ENCODE measurements around the gene C19orf44.
A peak's percentile ranks its signal among the peaks of the same experiment; 100 is the strongest.
"Not testable (repeated sequence)": the region's sequence is repeated elsewhere in the genome, so short reads cannot be mapped to it uniquely, and the experiment has no call there.

C19orf44 gene

GRCh38 chr19:16459680-16460079 is 36.5 kb upstream of the C19orf44 start:
- Mint-ChIP-seq H3K27me3 (no peaks in the 10 kb centered on the region), H3K27ac (no peak overlapping the region), H3K36me3 (ENCODE audit: insufficient read depth) (peaks cover 10% of the 10 kb centered on the region), H3K4me3 (no peak overlapping the region), H3K9me3 (no peaks in the 10 kb centered on the region), H3K4me1 (ENCODE audit: low read depth in 2 of 2) (peaks cover 57 to 62% of the 10 kb centered on the region in 2 donors)
- no peak for ATAC-seq (replicated peaks)
- no peak for DNase-seq

DNA sequence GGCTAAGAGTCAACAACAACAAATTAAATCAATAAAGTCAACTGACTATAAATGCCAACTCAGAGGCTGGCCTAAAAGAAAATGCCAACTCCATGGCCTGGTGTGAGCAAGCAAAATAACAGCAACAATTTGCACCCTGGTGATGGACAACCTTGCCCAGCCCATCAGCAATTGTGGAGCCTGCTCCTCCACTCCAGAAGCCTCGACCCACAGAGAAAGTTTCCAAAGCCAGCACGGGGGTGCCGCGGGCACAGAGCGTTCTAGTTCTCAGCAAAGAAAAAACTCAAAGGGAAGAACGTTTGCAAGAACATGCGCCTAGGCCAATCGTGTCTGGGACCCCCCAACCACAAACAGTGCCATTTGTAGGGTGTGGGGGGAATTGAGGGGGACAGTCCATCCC is 35.7 kb upstream of the C19orf44 start:
- H3K27me3 Mint-ChIP-seq, result no peaks in the 10 kb centered on the region
- H3K9me3 Mint-ChIP-seq, result no peaks in the 10 kb centered on the region
- DNase-seq (no peak), ATAC-seq (replicated peaks) (no peak)
- H3K27ac Mint-ChIP-seq, result no peak overlapping the region
- H3K4me3 Mint-ChIP-seq, result no peak overlapping the region
- peaks cover 9% of the 10 kb centered on the region for H3K36me3 Mint-ChIP-seq (ENCODE audit: insufficient read depth)
- peaks cover 59 to 61% of the 10 kb centered on the region in 2 donors for H3K4me1 Mint-ChIP-seq (ENCODE audit: low read depth in 2 of 2)

- ATAC-seq (replicated peaks) (no peak), DNase-seq (no peak)
- Mint-ChIP-seq H3K36me3 (ENCODE audit: insufficient read depth) (peaks cover 7% of the 10 kb centered on the region), H3K4me3 (no peak overlapping the region), H3K27me3 (no peaks in the 10 kb centered on the region), H3K4me1 (ENCODE audit: low read depth in 2 of 2) (peaks cover 56 to 57% of the 10 kb centered on the region in 2 donors), H3K9me3 (no peaks in the 10 kb centered on the region), H3K27ac (peak overlapping the region; percentile 42 to 68)
Observed at GRCh38 chr19:16461630-16462051, 34.6 kb upstream of the C19orf44 start.

DNA sequence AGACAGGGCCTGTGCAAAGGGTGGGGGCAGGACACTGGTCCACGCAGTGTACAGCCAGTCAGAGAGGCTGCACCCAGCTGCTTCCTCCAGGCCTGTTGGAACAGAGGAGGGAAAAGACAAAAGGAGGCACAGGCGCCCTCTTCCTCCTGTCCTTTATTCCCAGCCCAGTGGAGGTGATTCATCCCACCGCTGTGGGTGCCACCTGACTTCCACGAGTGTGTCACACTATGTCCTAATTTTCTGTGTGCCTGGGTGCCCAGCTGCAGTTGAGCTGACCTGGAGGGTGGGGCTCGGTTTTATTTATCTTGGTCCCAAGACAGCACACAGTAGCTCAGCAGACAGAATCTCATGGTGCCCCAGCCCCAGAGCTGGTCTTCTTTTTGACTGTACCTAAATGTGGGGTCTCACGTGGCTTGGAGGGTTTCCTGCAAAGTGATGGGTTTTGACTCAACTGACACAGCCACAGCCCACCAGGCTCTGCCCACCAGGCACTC is 33.4 kb upstream of the C19orf44 start:
- Mint-ChIP-seq H3K4me1 (ENCODE audit: low read depth in 2 of 2) (peaks cover 53 to 55% of the 10 kb centered on the region in 2 donors), H3K27ac (peak overlapping the region; percentile 87 to 95)
- ATAC-seq (replicated peaks), result peak; percentile 33

GRCh38 chr19:16463341-16463990 is 32.7 kb upstream of the C19orf44 start:
- Mint-ChIP-seq H3K4me1 (ENCODE audit: low read depth in 2 of 2) (peaks cover 52 to 53% of the 10 kb centered on the region in 2 donors), H3K4me3 (peak overlapping the region; percentile 9 to 50), H3K27ac (peak overlapping the region; percentile 87 to 95), H3K36me3 (ENCODE audit: insufficient read depth) (peaks cover 10% of the 10 kb centered on the region), H3K9me3 (no peaks in the 10 kb centered on the region), H3K27me3 (no peaks in the 10 kb centered on the region)
- DNase-seq (no peak), ATAC-seq (replicated peaks) (no peak)

More for the DNA sequence above, 33.4 kb upstream of the C19orf44 start:
- Mint-ChIP-seq H3K36me3 (ENCODE audit: insufficient read depth) (peaks cover 10% of the 10 kb centered on the region), H3K27me3 (no peaks in the 10 kb centered on the region), H3K4me3 (peak overlapping the region in 1 of 2 donors; percentile 50), H3K9me3 (no peaks in the 10 kb centered on the region)
- DNase-seq, result no peak

DNA sequence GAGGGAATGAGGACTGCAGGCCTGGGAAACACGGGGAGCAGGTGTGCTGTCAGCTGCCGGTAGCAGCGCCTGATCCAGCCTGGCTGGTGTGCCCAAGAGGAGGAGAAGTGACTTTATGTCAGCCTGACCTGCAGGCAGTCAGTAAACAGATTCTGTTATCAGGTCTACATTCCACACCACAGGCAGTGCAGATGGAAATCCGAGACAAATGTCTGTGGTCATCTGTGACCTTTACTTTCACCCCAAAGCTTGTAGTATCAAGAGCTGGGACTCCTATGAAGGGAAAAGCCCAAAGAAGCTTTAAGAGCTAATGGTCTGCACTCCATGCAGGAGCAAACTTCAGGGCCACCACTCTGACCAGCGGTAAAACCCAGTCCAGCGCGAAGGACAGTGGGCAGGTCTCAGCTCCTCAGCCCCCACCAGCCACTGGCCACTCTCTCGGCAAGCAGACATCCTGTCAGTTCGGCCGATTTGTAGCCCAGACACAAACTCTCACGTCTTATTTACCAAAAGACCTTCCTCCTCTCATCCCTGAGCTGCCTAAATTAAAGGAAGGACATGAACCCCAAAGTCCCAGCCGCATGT is 32.1 kb upstream of the C19orf44 start:
- no peaks in the 10 kb centered on the region for H3K9me3 Mint-ChIP-seq
- peak overlapping the region; percentile 87 to 95 for H3K27ac Mint-ChIP-seq

GRCh38 chr19:16465239-16465638 is 31.0 kb upstream of the C19orf44 start:
- no peak overlapping the region for H3K4me3 Mint-ChIP-seq
- peaks cover 57 to 60% of the 10 kb centered on the region in 2 donors for H3K4me1 Mint-ChIP-seq (ENCODE audit: low read depth in 2 of 2)
- DNase-seq, result no peak
- H3K27me3 Mint-ChIP-seq, result no peaks in the 10 kb centered on the region
- no peaks in the 10 kb centered on the region for H3K9me3 Mint-ChIP-seq
- ATAC-seq (replicated peaks), result no peak
- peaks cover 6% of the 10 kb centered on the region for H3K36me3 Mint-ChIP-seq (ENCODE audit: insufficient read depth)
- peak overlapping the region in 1 of 2 donors; percentile 31 for H3K27ac Mint-ChIP-seq

More for the DNA sequence above, 32.1 kb upstream of the C19orf44 start:
- H3K4me1 Mint-ChIP-seq (ENCODE audit: low read depth in 2 of 2), result peaks cover 53 to 54% of the 10 kb centered on the region in 2 donors
- ATAC-seq (replicated peaks) (no peak), DNase-seq (no peak)
- no peaks in the 10 kb centered on the region for H3K27me3 Mint-ChIP-seq
- H3K36me3 Mint-ChIP-seq (ENCODE audit: insufficient read depth), result peaks cover 8% of the 10 kb centered on the region
- H3K4me3 Mint-ChIP-seq, result peak overlapping the region in 1 of 2 donors; percentile 13

DNA sequence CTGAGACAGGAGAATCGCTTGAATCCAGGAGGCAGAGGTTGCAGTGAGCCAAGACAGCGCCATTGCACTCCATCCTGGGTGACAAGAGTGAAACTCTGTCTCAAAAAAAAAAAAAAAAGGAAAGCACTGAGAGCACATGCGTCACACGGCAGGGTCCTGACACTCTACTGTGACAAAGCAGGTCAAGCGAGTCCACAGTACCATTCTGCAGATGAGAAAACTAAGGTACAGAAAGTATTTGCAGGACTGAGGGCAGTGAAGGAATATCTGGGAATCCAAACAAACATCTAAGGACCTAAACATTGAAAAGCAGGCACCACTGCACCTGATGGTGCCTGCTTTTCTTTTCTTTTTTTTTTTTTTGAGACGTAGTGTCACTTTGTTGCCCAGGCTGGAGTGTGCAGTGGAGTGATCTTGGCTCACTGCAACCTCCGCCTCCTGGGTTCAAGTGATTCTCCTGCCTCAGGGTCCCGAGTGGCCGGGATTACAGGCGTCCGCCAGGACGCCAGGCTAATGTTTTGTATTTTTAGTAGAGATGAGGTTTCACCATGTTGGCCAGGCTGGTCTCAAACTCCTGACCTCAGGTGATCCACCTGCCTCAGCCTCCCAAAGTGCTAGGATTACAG is 29.3 kb upstream of the C19orf44 start:
- H3K4me1 Mint-ChIP-seq (ENCODE audit: low read depth in 2 of 2), result peaks cover 57 to 66% of the 10 kb centered on the region in 2 donors
- not testable (repeated sequence) for H3K9me3 Mint-ChIP-seq; DNase-seq; H3K27me3 Mint-ChIP-seq; H3K36me3 Mint-ChIP-seq (ENCODE audit: insufficient read depth); H3K4me3 Mint-ChIP-seq; ATAC-seq (replicated peaks)
- peak overlapping the region; percentile 75 to 90 for H3K27ac Mint-ChIP-seq

DNA sequence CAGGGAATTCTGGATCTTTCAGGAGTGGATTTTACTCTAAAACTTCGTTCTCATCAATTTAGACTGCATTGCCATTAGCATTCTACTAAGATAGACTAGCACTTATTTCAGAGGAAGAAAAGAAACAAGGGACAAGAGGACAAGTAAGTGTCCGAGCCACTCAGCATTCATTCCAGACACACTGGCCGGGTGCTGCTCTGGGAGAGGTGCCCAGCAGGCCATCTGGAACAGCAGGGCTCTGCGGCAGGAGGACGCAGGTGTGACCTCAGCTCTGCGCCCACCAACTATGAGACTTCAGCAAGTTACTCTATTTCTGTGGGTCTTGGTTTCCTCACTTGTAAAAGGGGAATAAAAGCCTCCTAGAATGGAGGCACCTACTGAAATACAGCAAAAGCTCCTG is 28.6 kb upstream of the C19orf44 start:
- H3K27me3 Mint-ChIP-seq, result no peaks in the 10 kb centered on the region
- no peak for DNase-seq
- ATAC-seq (replicated peaks), result no peak
- H3K9me3 Mint-ChIP-seq, result no peaks in the 10 kb centered on the region
- H3K36me3 Mint-ChIP-seq (ENCODE audit: insufficient read depth), result peaks cover 3% of the 10 kb centered on the region
- H3K4me3 Mint-ChIP-seq, result no peak overlapping the region
- peaks cover 52 to 63% of the 10 kb centered on the region in 2 donors for H3K4me1 Mint-ChIP-seq (ENCODE audit: low read depth in 2 of 2)
- H3K27ac Mint-ChIP-seq, result peak overlapping the region; percentile 75 to 90

DNA sequence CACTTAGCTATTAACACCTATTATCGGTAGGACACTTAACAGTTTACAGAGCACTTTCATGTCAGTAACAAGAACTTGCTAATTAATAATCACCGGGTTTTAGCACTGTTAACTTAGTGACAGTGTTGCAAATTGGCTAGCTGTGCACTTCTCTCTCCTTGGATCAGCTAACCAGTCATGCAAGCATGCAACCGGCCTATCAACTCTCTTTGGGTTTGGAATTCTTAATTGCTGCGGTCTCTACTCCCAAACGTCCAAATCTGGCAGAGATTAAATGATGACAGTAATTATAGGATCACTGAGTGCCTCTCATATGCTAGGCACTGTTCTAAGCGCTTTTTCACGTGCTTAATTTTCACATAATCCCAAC is 25.7 kb upstream of the C19orf44 start:
- peaks cover 37 to 43% of the 10 kb centered on the region in 2 donors for H3K4me1 Mint-ChIP-seq (ENCODE audit: low read depth in 2 of 2)
- DNase-seq, result no peak
- H3K27ac Mint-ChIP-seq, result peak overlapping the region in 1 of 2 donors; percentile 41

GRCh38 chr19:16470911-16471811 is 25.0 kb upstream of the C19orf44 start:
- peak overlapping the region in 1 of 2 donors; percentile 41 for H3K27ac Mint-ChIP-seq
- peak overlapping the region; percentile 70 to 82 for H3K4me3 Mint-ChIP-seq
- no peaks in the 10 kb centered on the region for H3K27me3 Mint-ChIP-seq
- DNase-seq (peak in 2 of 3 experiments; percentile 7 to 26), ATAC-seq (replicated peaks) (peak; percentile 24)
- peaks cover 2% of the 10 kb centered on the region for H3K36me3 Mint-ChIP-seq (ENCODE audit: insufficient read depth)
- H3K9me3 Mint-ChIP-seq, result no peaks in the 10 kb centered on the region
- H3K4me1 Mint-ChIP-seq (ENCODE audit: low read depth in 2 of 2), result peaks cover 36 to 40% of the 10 kb centered on the region in 2 donors

More for the DNA sequence above, 25.7 kb upstream of the C19orf44 start:
- H3K27me3 Mint-ChIP-seq, result no peaks in the 10 kb centered on the region
- H3K9me3 Mint-ChIP-seq, result no peaks in the 10 kb centered on the region
- no peak for ATAC-seq (replicated peaks)
- peaks cover 2% of the 10 kb centered on the region for H3K36me3 Mint-ChIP-seq (ENCODE audit: insufficient read depth)
- H3K4me3 Mint-ChIP-seq, result peak overlapping the region; percentile 70 to 82

DNA sequence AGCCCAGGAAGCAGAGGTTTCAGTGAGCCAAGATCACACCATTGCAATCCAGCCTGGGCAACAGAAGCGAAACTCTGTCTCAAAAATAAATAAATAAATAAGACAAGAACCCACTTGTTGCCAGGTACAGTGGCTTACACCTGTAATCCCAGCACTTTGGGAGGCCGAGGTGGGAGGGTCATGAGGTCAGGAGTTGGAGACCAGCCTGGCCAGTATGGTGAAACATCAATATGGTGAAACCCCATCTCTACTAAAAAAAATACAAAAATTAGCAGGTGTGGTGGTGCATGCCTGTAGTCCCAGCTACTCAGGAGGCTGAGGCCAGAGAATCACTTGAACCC is 23.7 kb upstream of the C19orf44 start:
- ATAC-seq (replicated peaks); H3K9me3 Mint-ChIP-seq; H3K36me3 Mint-ChIP-seq (ENCODE audit: insufficient read depth); DNase-seq; H3K27me3 Mint-ChIP-seq; H3K27ac Mint-ChIP-seq: not testable (repeated sequence)
- H3K4me1 Mint-ChIP-seq (ENCODE audit: low read depth in 2 of 2), result peaks cover 27 to 32% of the 10 kb centered on the region in 2 donors
- H3K4me3 Mint-ChIP-seq, result peak overlapping the region; percentile 63 to 82

DNA sequence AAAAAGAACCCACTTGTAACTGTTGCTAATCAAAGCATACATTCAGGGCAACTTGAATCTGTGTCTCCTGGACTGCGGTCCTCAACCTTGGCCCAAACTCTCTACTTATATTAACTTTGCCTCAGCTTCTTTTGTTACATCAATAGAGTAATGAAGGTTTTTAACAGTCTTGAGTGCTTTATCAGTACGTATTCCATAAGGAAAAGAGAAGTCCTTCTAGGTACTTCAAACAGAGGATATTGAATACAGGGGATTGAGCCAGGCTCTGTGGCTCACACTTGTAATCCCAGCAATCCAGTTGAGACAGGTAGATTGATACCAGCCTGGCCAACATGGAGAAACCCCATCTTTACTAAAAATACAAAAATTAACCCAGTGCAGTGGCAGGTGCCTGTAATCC is 23.2 kb upstream of the C19orf44 start:
- H3K4me1 Mint-ChIP-seq (ENCODE audit: low read depth in 2 of 2), result peaks cover 23 to 28% of the 10 kb centered on the region in 2 donors
- no peak overlapping the region for H3K27ac Mint-ChIP-seq
- DNase-seq (no peak), ATAC-seq (replicated peaks) (no peak)
- H3K36me3 Mint-ChIP-seq (ENCODE audit: insufficient read depth), result no peaks in the 10 kb centered on the region
- H3K4me3 Mint-ChIP-seq, result peak overlapping the region; percentile 63 to 82
- no peaks in the 10 kb centered on the region for H3K27me3 Mint-ChIP-seq
- H3K9me3 Mint-ChIP-seq, result no peaks in the 10 kb centered on the region
